ENCODE measurements around the gene SLC8A1. TPM values are rescaled to one million over a fixed set of nuclear protein-coding genes. Genes with fewer than 3 reads are reported as not detected.

The SLC8A1 gene
- total and polyA plus RNA-seq, 8 donors: 0.31 to 105 (median 14.0) TPM

DNA sequence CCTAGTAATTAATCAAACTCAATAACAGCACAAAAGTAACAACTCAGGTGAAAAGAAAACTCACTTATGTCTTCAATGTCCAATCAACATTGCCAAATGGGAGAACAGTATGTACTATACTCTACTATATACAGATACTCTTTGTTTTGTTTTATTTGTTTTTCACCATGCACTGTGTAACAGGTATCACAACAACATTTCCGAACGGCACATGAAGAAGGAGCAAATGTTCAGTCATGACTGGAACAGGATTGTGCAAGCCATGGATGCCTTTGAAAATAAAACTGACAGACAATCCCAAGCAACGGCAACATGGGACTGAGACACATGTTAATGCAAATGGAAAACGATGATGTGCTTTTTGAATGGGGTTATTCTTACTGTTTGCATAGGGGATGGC is 337.9 kb downstream of the SLC8A1 start:
- Histone ChIP-seq H3K27ac (no peak overlapping the region), H3K27me3 (no peaks in the 10 kb centered on the region), H3K4me3 (no peak overlapping the region), H3K9me3 (no peaks in the 10 kb centered on the region), H3K36me3 (peaks cover 0 to 8% (median 0%) of the 10 kb centered on the region in 4 donors), H3K4me1 (no peaks in the 10 kb centered on the region)
- TF ChIP-seq EP300 (IDR thresholded peaks at IDR 0.05) (no peak), CTCF (IDR thresholded peaks at IDR 0.05) (no peak), POLR2AphosphoS5 (IDR thresholded peaks at IDR 0.05) (no peak), POLR2A (IDR thresholded peaks at IDR 0.05) (no peak)
- no peak for DNase-seq
- 74 to 87% (median 78%) methylated on average over 4 of the region's 4 CpGs for WGBS, 5 donors
- intact Hi-C loops (cut with DNase I; ENCODE audit: low total_unique reads): no loop called here

DNA sequence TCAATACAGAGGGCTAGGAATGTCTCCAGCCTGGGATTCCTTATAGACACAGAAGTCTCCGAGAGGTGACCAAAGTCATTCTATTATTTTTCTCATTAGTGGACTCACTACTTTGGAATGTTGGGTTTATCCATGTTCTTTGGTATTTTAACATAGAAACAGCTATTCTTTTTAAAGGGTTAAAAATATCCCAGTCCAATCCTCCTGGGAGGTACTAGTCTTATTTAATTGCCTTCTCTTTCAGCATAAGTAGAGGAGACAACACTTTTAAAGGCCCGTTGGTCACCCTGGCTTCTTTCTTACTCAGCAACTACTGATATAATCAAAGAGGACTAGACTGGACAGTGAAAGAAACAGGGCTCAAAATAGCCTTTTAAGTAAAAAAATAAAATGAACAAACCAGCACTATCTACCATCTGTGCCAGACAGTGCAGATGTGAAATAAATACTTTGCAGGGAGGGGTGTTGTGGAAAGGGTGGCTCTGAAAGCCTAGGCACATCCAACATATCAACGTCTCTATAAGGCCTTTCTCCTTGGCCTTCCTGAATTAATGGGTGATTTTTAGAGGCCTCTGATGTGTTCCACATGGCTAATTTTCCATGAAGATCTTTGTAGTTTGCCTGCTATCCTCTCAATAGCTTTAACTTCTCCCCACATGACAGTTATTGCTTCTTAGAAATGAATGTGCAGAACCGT is 338.5 kb downstream of the SLC8A1 start:
- H3K4me3 ChIP-seq: no peak overlapping the region
- no peak overlapping the region for H3K27ac ChIP-seq
- WGBS, 5 donors: 63 to 81% (median 70%) methylated on average over 4 of the region's 4 CpGs
- TF ChIP-seq POLR2AphosphoS5 (IDR thresholded peaks at IDR 0.05) (no peak), CTCF (IDR thresholded peaks at IDR 0.05) (no peak), POLR2A (IDR thresholded peaks at IDR 0.05) (no peak), EP300 (IDR thresholded peaks at IDR 0.05) (no peak)
- H3K4me1 ChIP-seq: no peaks in the 10 kb centered on the region
- intact Hi-C loops (cut with DNase I; ENCODE audit: low total_unique reads): no loop called here
- H3K9me3 ChIP-seq: no peaks in the 10 kb centered on the region
- DNase-seq: no peak
- H3K36me3 ChIP-seq: peaks cover 0 to 8% (median 0%) of the 10 kb centered on the region in 4 donors
- no peaks in the 10 kb centered on the region for H3K27me3 ChIP-seq

DNA sequence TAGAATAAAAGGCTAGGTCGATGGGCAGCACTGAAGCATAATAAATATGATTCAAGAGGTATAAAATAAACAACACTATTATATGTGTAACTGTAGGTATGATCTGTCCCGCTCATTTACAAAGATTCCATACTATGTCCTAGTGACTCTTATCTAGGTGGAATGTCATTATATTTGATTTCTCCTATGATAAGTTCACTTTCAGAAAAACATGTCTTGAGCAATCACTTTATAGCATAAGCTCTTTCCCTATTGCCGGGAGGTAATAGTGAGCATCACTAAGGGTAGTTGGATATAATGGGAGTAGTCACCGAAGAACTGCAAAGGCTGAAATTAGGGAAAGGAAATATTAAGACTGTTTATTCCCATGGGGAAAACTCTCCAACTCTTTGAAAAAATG is 342.5 kb downstream of the SLC8A1 start:
- 88 to 93% (median 91%) methylated on average over 4 of the region's 4 CpGs for WGBS, 5 donors
- no peak overlapping the region for H3K27ac ChIP-seq

DNA sequence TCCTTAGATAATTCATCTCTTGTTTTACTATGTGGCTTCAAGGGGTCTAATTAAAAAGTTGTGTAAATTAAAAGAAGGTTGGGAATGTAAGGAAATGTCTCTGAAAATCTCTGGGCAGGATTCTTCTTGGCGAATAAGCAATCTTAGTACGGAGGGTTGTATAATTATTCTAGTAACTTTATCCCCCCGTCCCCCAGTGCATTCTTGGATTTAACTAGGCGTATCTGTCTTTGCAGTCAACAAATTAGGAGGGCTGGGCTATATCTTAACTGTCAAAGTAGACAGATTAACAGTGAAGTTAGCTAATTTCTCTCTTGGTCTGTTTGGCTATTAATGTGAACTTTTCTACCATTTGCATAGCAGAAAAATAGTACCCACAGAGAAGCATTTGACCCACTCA is 343.0 kb downstream of the SLC8A1 start:
- intact Hi-C loops (cut with DNase I; ENCODE audit: low total_unique reads): no loop called here
- H3K9me3 ChIP-seq: no peaks in the 10 kb centered on the region

More for the DNA sequence above, 342.5 kb downstream of the SLC8A1 start:
- TF ChIP-seq EP300 (IDR thresholded peaks at IDR 0.05): no peak
- no peak for TF ChIP-seq POLR2A (IDR thresholded peaks at IDR 0.05)
- no peak for TF ChIP-seq CTCF (IDR thresholded peaks at IDR 0.05)
- no peak for TF ChIP-seq POLR2AphosphoS5 (IDR thresholded peaks at IDR 0.05)
- no peaks in the 10 kb centered on the region for H3K27me3 ChIP-seq
- no peaks in the 10 kb centered on the region for H3K9me3 ChIP-seq
- H3K4me3 ChIP-seq: no peak overlapping the region
- no peaks in the 10 kb centered on the region for H3K4me1 ChIP-seq
- DNase-seq: no peak
- intact Hi-C loops (cut with DNase I; ENCODE audit: low total_unique reads): no loop called here
- H3K36me3 ChIP-seq: no peaks in the 10 kb centered on the region

More for the DNA sequence above, 343.0 kb downstream of the SLC8A1 start:
- Histone ChIP-seq H3K36me3 (no peaks in the 10 kb centered on the region), H3K4me1 (peaks cover 0 to under 1% (median 0%) of the 10 kb centered on the region in 4 donors), H3K27ac (no peak overlapping the region), H3K27me3 (no peaks in the 10 kb centered on the region), H3K4me3 (no peak overlapping the region)
- TF ChIP-seq CTCF (IDR thresholded peaks at IDR 0.05) (no peak), EP300 (IDR thresholded peaks at IDR 0.05) (no peak)
- no peak for DNase-seq
- WGBS, 5 donors: 66 to 78% (median 76%) methylated on average over 4 of the region's 4 CpGs
